Measurements from ENCODE around the gene CFAP57. TPM values are rescaled to one million over a fixed set of nuclear protein-coding genes. Genes with fewer than 3 reads are reported as not detected.

CFAP57 gene
- total and polyA plus RNA-seq, 2 donors from 2014 or later, result 0.34 to 2.3 TPM

DNA sequence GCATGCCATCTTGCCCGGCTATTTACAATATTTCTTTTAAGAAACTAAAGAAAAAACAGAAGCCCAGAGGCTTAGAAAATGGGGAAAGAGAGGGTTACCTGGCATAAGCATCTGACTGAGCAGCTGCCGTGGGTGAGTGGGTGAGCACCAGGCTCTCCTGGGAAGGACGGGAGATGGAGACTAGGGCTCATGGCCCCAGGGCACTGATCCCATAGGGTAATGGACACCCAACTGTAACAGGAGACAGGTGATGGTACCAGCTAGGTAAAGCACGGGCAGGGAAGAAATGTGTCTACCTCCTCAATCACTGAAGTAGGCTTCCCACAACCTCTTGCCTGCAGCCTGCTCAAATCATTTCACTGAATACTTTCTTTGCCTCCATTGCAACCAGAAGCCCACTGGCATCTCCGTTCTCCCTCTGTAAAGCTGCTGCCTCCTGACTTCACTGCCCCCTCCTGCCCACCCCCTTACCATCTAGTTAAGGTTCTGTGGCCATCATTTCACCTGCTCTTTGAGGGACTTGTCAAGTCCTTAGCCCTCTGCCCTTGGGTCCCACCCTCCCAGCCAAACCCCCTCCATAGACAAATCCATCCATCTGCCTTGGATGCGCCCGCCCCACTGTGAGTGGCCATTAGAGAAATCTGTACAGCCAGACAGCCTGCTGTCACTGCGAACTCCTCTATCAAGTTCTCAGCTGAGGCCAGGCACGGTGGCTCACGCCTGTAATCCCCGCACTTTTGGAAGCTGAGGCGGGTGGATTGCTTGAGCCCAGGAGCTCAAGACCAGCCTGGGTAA is 103.9 kb downstream of the CFAP57 start:
- H3K36me3 ChIP-seq (ENCODE audit: control insufficient read depth in 2 of 3, insufficient read depth in 3 of 3, low read length in 3 of 3), result no peaks in the 10 kb centered on the region
- DNase-seq (no peak), FAIRE-seq (no peak)
- intact Hi-C loops (cut with DNase I), result no loop called here
- H3K27me3 ChIP-seq (ENCODE audit: control insufficient read depth, insufficient read depth, low read length), result no peaks in the 10 kb centered on the region
- no peak overlapping the region for H3K4me3 ChIP-seq (ENCODE audit: low read length in 3 of 3)
- H3K9ac ChIP-seq (ENCODE audit: low read length in 3 of 3), result no peak overlapping the region
- H3K27ac ChIP-seq (ENCODE audit: low read depth in 2 of 2, low read length in 2 of 2), result peak overlapping the region in 1 of 2 donors; percentile 60
- peaks cover 0 to 21% (median 20%) of the 10 kb centered on the region in 3 donors for H3K4me1 ChIP-seq (ENCODE audit: control insufficient read depth in 2 of 3, insufficient read depth in 2 of 3, low read depth in 1 of 3, low read length in 3 of 3)
- TF ChIP-seq, protein P1, sequence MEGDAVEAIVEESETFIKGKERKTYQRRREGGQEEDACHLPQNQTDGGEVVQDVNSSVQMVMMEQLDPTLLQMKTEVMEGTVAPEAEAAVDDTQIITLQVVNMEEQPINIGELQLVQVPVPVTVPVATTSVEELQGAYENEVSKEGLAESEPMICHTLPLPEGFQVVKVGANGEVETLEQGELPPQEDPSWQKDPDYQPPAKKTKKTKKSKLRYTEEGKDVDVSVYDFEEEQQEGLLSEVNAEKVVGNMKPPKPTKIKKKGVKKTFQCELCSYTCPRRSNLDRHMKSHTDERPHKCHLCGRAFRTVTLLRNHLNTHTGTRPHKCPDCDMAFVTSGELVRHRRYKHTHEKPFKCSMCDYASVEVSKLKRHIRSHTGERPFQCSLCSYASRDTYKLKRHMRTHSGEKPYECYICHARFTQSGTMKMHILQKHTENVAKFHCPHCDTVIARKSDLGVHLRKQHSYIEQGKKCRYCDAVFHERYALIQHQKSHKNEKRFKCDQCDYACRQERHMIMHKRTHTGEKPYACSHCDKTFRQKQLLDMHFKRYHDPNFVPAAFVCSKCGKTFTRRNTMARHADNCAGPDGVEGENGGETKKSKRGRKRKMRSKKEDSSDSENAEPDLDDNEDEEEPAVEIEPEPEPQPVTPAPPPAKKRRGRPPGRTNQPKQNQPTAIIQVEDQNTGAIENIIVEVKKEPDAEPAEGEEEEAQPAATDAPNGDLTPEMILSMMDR (IDR thresholded peaks at IDR 0.05; ENCODE audit: borderline replicate concordance, extremely low read depth, insufficient read depth), result no peak
- H3K9me3 ChIP-seq (ENCODE audit: control insufficient read depth in 2 of 3, insufficient read depth in 1 of 3, low read length in 3 of 3), result no peaks in the 10 kb centered on the region

DNA sequence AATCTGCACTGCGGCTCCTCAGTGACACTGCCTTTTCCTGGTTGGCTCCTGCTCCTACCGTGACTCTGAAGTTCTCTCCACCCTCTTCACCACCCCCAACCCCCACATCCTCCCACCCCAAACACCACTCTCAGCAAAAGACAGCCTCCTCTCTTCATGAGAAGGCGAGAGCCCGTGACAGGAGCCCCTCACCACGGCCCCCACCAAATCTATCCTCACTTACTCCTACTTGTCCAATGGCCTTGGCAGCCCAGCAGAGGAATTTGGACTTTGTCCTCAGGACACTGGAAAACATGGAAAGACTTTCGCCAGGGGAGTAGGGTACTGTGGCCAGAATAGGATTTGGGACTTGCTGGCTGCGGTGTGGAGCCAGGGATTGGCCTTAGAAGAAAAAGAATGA is 104.5 kb downstream of the CFAP57 start:
- no peaks in the 10 kb centered on the region for H3K36me3 ChIP-seq (ENCODE audit: control insufficient read depth in 2 of 3, insufficient read depth in 3 of 3, low read length in 3 of 3)
- H3K27ac ChIP-seq (ENCODE audit: low read depth in 2 of 2, low read length in 2 of 2), result peak overlapping the region in 1 of 2 donors; percentile 60
- H3K4me1 ChIP-seq (ENCODE audit: control insufficient read depth in 2 of 3, insufficient read depth in 2 of 3, low read depth in 1 of 3, low read length in 3 of 3), result peaks cover 0 to 20% (median 20%) of the 10 kb centered on the region in 3 donors
- no peak overlapping the region for H3K9ac ChIP-seq (ENCODE audit: low read length in 3 of 3)
- no peaks in the 10 kb centered on the region for H3K9me3 ChIP-seq (ENCODE audit: control insufficient read depth in 2 of 3, insufficient read depth in 1 of 3, low read length in 3 of 3)
- H3K4me3 ChIP-seq (ENCODE audit: low read length in 3 of 3), result no peak overlapping the region
- FAIRE-seq, result no peak
- DNase-seq, result peak in 4 of 5 donors; percentile 63 to 82 (median 64)
- no peaks in the 10 kb centered on the region for H3K27me3 ChIP-seq (ENCODE audit: control insufficient read depth, insufficient read depth, low read length)
- intact Hi-C loops (cut with DNase I), result no loop called here
- TF ChIP-seq, protein P1 (IDR thresholded peaks at IDR 0.05; ENCODE audit: borderline replicate concordance, extremely low read depth, insufficient read depth), result no peak

DNA sequence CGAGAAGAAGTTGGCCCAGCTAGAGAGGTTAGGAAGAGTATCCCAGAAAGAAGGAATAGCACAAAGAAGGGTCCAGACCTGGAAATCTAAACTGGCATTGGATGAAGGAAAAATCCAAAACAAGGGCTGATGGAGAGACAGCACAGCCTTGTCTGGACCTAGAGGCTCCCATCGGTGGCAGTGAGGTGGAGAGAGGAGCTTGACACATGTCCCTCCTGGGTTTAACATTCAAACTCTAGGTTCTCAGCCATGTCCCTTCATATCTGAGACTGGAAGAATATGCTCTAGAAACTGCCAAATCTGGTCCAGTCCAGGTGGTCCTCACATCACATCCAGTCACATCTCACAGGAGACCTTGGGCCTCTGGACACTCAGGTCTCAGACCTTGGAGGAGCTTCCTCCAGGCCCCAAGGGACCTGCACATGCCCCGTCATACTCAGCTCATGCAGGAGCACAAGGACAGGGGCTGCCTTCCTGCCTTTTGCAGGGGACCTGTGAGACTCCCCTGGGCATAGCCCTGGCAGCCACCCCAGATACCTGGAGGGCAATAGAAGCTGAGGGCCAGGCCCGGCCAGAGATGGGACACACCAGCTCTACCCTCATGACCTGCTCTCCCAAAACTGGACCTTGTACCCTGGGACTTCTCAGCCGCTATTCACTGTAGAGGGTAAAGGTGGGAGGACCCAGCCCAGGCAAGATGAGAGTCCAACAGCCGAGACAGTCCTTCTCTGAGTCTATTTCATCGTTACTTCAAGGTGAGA is 105.2 kb downstream of the CFAP57 start:
- Histone ChIP-seq H3K9me3 (ENCODE audit: control insufficient read depth in 2 of 3, insufficient read depth in 1 of 3, low read length in 3 of 3) (no peaks in the 10 kb centered on the region), H3K36me3 (ENCODE audit: control insufficient read depth in 2 of 3, insufficient read depth in 3 of 3, low read length in 3 of 3) (no peaks in the 10 kb centered on the region), H3K9ac (ENCODE audit: low read length in 3 of 3) (no peak overlapping the region), H3K4me1 (ENCODE audit: control insufficient read depth in 2 of 3, insufficient read depth in 2 of 3, low read depth in 1 of 3, low read length in 3 of 3) (peaks cover 0 to 20% (median 18%) of the 10 kb centered on the region in 3 donors), H3K27ac (ENCODE audit: low read depth in 2 of 2, low read length in 2 of 2) (no peak overlapping the region), H3K27me3 (ENCODE audit: control insufficient read depth, insufficient read depth, low read length) (no peaks in the 10 kb centered on the region), H3K4me3 (ENCODE audit: low read length in 3 of 3) (no peak overlapping the region)
- FAIRE-seq (no peak), DNase-seq (peak in 1 of 5 donors; percentile 32)
- TF ChIP-seq, protein P1 (IDR thresholded peaks at IDR 0.05; ENCODE audit: borderline replicate concordance, extremely low read depth, insufficient read depth), result no peak
- intact Hi-C loops (cut with DNase I), result no loop called here
